NT2/D1 (cell line): Measurements from ENCODE around the gene DNAJC1.
"Not testable (repeated sequence)": the region's sequence is repeated elsewhere in the genome, so short reads cannot be mapped to it uniquely, and the experiment has no call there.

Experiments
- DNase-seq: peaks from one replicate; pipeline ENCODE4 v3.0.0-alpha.2; 2011; ENCODE audit warnings: low read depth, low spot score
- H3K27me3 ChIP-seq: 2 replicates; pipeline ENCODE4 v1.6.0; 2011; ENCODE audit warnings: mild to moderate bottlenecking; ENCODE audit not compliant: insufficient read length, insufficient read depth
- H3K36me3 ChIP-seq: 2 replicates; pipeline ENCODE4 v1.6.1; 2011; ENCODE audit warnings: mild to moderate bottlenecking, low read length, mixed read lengths; ENCODE audit not compliant: insufficient read depth, insufficient read length
- H3K4me1 ChIP-seq: 2 replicates; pipeline ENCODE4 v1.5.1; 2011; ENCODE audit not compliant: insufficient read depth, insufficient read length
- H3K4me3 ChIP-seq: 2 replicates; pipeline ENCODE4 v1.5.1; 2011; ENCODE audit warnings: low read depth; ENCODE audit not compliant: insufficient read length
- H3K9ac ChIP-seq: 2 replicates; pipeline ENCODE4 v1.6.0; 2011; ENCODE audit warnings: low read depth; ENCODE audit not compliant: insufficient read length
- H3K9me3 ChIP-seq: 2 replicates; pipeline ENCODE4 v1.5.1; 2011; ENCODE audit warnings: mild to moderate bottlenecking, low read length; ENCODE audit not compliant: insufficient read depth
- SUZ12 ChIP-seq: IDR thresholded peaks from 2 replicates; pipeline ENCODE4 v1.6.1; 2011; ENCODE audit not compliant: insufficient read length, insufficient read depth; ENCODE audit errors: extremely low read depth
- YY1 ChIP-seq: IDR thresholded peaks from 2 replicates; pipeline ENCODE4 v1.6.1; 2011; ENCODE audit not compliant: insufficient read length, insufficient read depth
- ZNF274 ChIP-seq: IDR thresholded peaks from 2 replicates; pipeline ENCODE4 v1.6.1; 2011; ENCODE audit warnings: mild to moderate bottlenecking, low read depth, low read length

Gene DNAJC1

GRCh38 chr10:21870849-21871248, 132.7 kb downstream of the DNAJC1 start:
- Histone ChIP-seq H3K9me3 (no peaks in the 10 kb centered on the region), H3K36me3 (no peaks in the 10 kb centered on the region), H3K9ac (no peak overlapping the region), H3K4me1 (no peaks in the 10 kb centered on the region), H3K4me3 (no peak overlapping the region), H3K27me3 (no peaks in the 10 kb centered on the region)
- no peak for TF ChIP-seq ZNF274
- no peak for TF ChIP-seq SUZ12
- TF ChIP-seq YY1, result no peak
- no peak for DNase-seq

- H3K4me1 ChIP-seq, H3K27me3 ChIP-seq, H3K4me3 ChIP-seq, H3K9ac ChIP-seq, H3K36me3 ChIP-seq, H3K9me3 ChIP-seq: not testable (repeated sequence)
- peak; percentile 6 for DNase-seq
These were observed 134.4 kb downstream of the DNAJC1 start for GRCh38 chr10:21869087-21869486.

- no peak overlapping the region for H3K9ac ChIP-seq
- H3K36me3 ChIP-seq, result no peaks in the 10 kb centered on the region
- H3K4me1 ChIP-seq, result no peaks in the 10 kb centered on the region
- H3K4me3 ChIP-seq, result no peak overlapping the region
- H3K27me3 ChIP-seq, result no peaks in the 10 kb centered on the region
- DNase-seq, result no peak
- TF ChIP-seq SUZ12 (no peak), ZNF274 (no peak), YY1 (no peak)
- H3K9me3 ChIP-seq, result no peaks in the 10 kb centered on the region
These were observed 142.8 kb downstream of the DNAJC1 start for GRCh38 chr10:21860718-21861117.

GRCh38 chr10:21858455-21858854, 145.1 kb downstream of the DNAJC1 start:
- Histone ChIP-seq H3K36me3 (no peaks in the 10 kb centered on the region), H3K27me3 (no peaks in the 10 kb centered on the region), H3K9me3 (no peaks in the 10 kb centered on the region), H3K4me3 (no peak overlapping the region), H3K4me1 (no peaks in the 10 kb centered on the region), H3K9ac (no peak overlapping the region)
- TF ChIP-seq YY1, result no peak
- TF ChIP-seq SUZ12, result no peak
- TF ChIP-seq ZNF274, result no peak
- DNase-seq, result no peak

GRCh38 chr10:21849607-21850006, 153.9 kb downstream of the DNAJC1 start:
- TF ChIP-seq ZNF274 (no peak), YY1 (no peak), SUZ12 (no peak)
- no peak overlapping the region for H3K9ac ChIP-seq

GRCh38 chr10:21843645-21844044, 159.9 kb downstream of the DNAJC1 start:
- TF ChIP-seq ZNF274, result no peak
- TF ChIP-seq YY1, result no peak
- no peak for TF ChIP-seq SUZ12
- DNase-seq, result no peak
- H3K4me1 ChIP-seq, result no peaks in the 10 kb centered on the region
- no peaks in the 10 kb centered on the region for H3K36me3 ChIP-seq
- H3K9me3 ChIP-seq, result no peaks in the 10 kb centered on the region
- H3K27me3 ChIP-seq, result no peaks in the 10 kb centered on the region
- H3K9ac ChIP-seq, result no peak overlapping the region
- no peak overlapping the region for H3K4me3 ChIP-seq

More at GRCh38 chr10:21849607-21850006, 153.9 kb downstream of the DNAJC1 start:
- Histone ChIP-seq H3K27me3 (no peaks in the 10 kb centered on the region), H3K36me3 (no peaks in the 10 kb centered on the region), H3K4me3 (no peak overlapping the region), H3K4me1 (no peaks in the 10 kb centered on the region), H3K9me3 (peaks cover 14% of the 10 kb centered on the region; the same call in 1 of the 2 replicates)
- DNase-seq, result no peak

GRCh38 chr10:21841273-21841672, 162.3 kb downstream of the DNAJC1 start:
- DNase-seq, H3K9me3 ChIP-seq, H3K9ac ChIP-seq, H3K36me3 ChIP-seq, H3K4me3 ChIP-seq, H3K27me3 ChIP-seq, H3K4me1 ChIP-seq: not testable (repeated sequence)

- not testable (repeated sequence) for H3K36me3 ChIP-seq, H3K9ac ChIP-seq, H3K27me3 ChIP-seq, H3K4me1 ChIP-seq, H3K4me3 ChIP-seq, DNase-seq
- H3K9me3 ChIP-seq, result peaks cover 27% of the 10 kb centered on the region; the same call in 1 of the 2 replicates
These were observed 166.0 kb downstream of the DNAJC1 start for GRCh38 chr10:21837487-21837886.

GRCh38 chr10:21834574-21834973, 169.0 kb downstream of the DNAJC1 start:
- not testable (repeated sequence) for H3K9ac ChIP-seq, H3K4me1 ChIP-seq, DNase-seq, H3K27me3 ChIP-seq, H3K4me3 ChIP-seq, H3K36me3 ChIP-seq
- H3K9me3 ChIP-seq, result peaks cover 35% of the 10 kb centered on the region
